ENCODE measurements around the gene TUBGCP3.

DNA sequence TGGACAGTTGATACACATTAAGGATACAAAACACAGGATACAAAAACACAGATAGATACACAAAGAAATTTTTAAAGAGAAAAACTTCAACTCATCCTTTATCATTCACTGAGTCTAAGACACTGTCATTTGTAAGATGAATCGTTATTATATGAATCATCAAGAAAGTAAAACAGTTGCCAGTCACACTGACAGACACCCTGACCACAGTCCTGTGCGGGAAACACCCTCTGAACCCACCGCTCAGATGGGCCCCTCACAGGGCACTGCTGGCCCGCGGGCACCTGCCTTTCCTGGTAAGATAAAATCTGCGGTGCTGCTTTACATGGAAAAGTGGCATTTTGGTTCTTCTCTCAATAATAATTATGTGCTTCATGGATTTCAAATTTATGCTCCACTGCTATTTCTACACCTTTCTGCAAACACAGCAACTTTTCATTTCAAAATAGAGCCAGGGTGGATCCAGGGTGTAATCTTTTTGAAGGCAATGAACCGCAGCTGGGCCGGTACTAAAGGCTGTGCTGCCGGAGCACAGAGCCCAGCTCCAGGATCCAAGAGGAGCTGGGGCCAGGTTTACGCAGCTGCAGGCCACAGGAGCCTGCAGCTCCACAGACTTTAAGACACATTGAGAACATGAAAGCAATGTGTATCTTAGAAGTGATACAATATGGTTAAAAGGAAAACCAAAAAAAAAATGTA lies 76.8 kb downstream of the TUBGCP3 start:
- TF ChIP-seq, protein P1, sequence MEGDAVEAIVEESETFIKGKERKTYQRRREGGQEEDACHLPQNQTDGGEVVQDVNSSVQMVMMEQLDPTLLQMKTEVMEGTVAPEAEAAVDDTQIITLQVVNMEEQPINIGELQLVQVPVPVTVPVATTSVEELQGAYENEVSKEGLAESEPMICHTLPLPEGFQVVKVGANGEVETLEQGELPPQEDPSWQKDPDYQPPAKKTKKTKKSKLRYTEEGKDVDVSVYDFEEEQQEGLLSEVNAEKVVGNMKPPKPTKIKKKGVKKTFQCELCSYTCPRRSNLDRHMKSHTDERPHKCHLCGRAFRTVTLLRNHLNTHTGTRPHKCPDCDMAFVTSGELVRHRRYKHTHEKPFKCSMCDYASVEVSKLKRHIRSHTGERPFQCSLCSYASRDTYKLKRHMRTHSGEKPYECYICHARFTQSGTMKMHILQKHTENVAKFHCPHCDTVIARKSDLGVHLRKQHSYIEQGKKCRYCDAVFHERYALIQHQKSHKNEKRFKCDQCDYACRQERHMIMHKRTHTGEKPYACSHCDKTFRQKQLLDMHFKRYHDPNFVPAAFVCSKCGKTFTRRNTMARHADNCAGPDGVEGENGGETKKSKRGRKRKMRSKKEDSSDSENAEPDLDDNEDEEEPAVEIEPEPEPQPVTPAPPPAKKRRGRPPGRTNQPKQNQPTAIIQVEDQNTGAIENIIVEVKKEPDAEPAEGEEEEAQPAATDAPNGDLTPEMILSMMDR (IDR thresholded peaks at IDR 0.05), result no peak
- no peak for TF ChIP-seq POLR2A (IDR thresholded peaks at IDR 0.05)
